Measurements from ENCODE around the gene SAYSD1.

GRCh38 chr6:39085129-39085797 lies 29.7 kb downstream of the SAYSD1 start:
- TF ChIP-seq CTCF (IDR thresholded peaks at IDR 0.05): no peak
- TF ChIP-seq POLR2AphosphoS5 (IDR thresholded peaks at IDR 0.05): no peak
- no peak for TF ChIP-seq POLR2A (IDR thresholded peaks at IDR 0.05)

All from upper lobe of left lung (tissue), 4 donors.